Stimulated activated CD4-positive, alpha-beta T cell treated with anti-CD3 and anti-CD28 coated beads, TNF-alpha, amount 100 ng/mL, for 4 hours (primary cell): ENCODE data around the gene HRC.
A peak's percentile ranks its signal among the peaks of the same experiment; 100 is the strongest.

Experiments
- DNase-seq, 3 experiments: peaks; one replicate each; pipeline ENCODE4 v3.0.0-alpha.2; 2020; ENCODE audit warnings: low read depth in 3 of 3

HRC gene

GRCh38 chr19:49114630-49115363 lies 40.4 kb downstream of the HRC start:
- peak in 2 of 3 experiments; percentile 33 to 35 for DNase-seq

GRCh38 chr19:49113762-49114629 lies 41.2 kb downstream of the HRC start, which contains the start of gene LIN7B:
TSS of gene LIN7B (plus strand) at chr19:49114370. CDS start at chr19:49114405, 35 bp downstream.
- peak; percentile 40 to 64 (median 63) for DNase-seq

GRCh38 chr19:49111218-49111998 lies 43.8 kb downstream of the HRC start:
- no peak for DNase-seq

- no peak for DNase-seq
Measured at GRCh38 chr19:49110567-49110966, 44.6 kb downstream of the HRC start.

GRCh38 chr19:49109569-49110233 lies 45.5 kb downstream of the HRC start:
- DNase-seq = no peak

- DNase-seq = no peak
Measured at GRCh38 chr19:49109051-49109450, 46.1 kb downstream of the HRC start.

- DNase-seq = no peak
Measured at GRCh38 chr19:49107625-49108459, 47.4 kb downstream of the HRC start.

GRCh38 chr19:49106648-49107135 lies 48.5 kb downstream of the HRC start:
- DNase-seq = peak; percentile 34 to 49 (median 44)

GRCh38 chr19:49104229-49104864 lies 50.8 kb downstream of the HRC start:
- DNase-seq = no peak

- no peak for DNase-seq
Measured at GRCh38 chr19:49103331-49104085, 51.7 kb downstream of the HRC start.

- no peak for DNase-seq
Measured at GRCh38 chr19:49102303-49102702, 52.9 kb downstream of the HRC start.
